Liver (tissue), 9 donors: ENCODE measurements around the gene SLC6A18. TPM values are rescaled to one million over a fixed set of nuclear protein-coding genes. Genes with fewer than 3 reads are reported as not detected.
"Not testable (repeated sequence)": the region's sequence is repeated elsewhere in the genome, so short reads cannot be mapped to it uniquely, and the experiment has no call there.

Experiments used
- DNase-seq: peaks from one replicate; pipeline ENCODE4 v3.0.0-alpha.2; 2017; ENCODE audit warnings: low spot score
- H3K27ac ChIP-seq, 2 donors: one replicate each; pipeline ENCODE4 v1.7.0; 2013; ENCODE audit warnings: inconsistent platforms in 2 of 2, low read length in 2 of 2, control low read depth in 1 of 2, low read depth in 1 of 2, mild to moderate bottlenecking in 1 of 2
- H3K27me3 ChIP-seq, 4 donors: one replicate each; pipeline versions ENCODE4 v1.6.1 to v1.7.0; 2013; ENCODE audit warnings: low read length in 3 of 4, inconsistent platforms in 1 of 4, mild to moderate bottlenecking in 1 of 4, moderate library complexity in 1 of 4; ENCODE audit not compliant: control insufficient read depth in 4 of 4, insufficient read depth in 4 of 4
- H3K36me3 ChIP-seq, 4 donors: one replicate each; pipeline versions ENCODE4 v1.6.1 to v1.7.0; 2013; ENCODE audit warnings: low read length in 3 of 4, mild to moderate bottlenecking in 3 of 4, low read depth in 1 of 4, moderate library complexity in 1 of 4; ENCODE audit not compliant: control insufficient read depth in 4 of 4, insufficient read depth in 3 of 4
- H3K4me1 ChIP-seq, 4 donors: one replicate each; pipeline versions ENCODE4 v1.6.1 to v1.7.0; 2013; ENCODE audit warnings: low read length in 3 of 4, mild to moderate bottlenecking in 3 of 4, moderate library complexity in 1 of 4; ENCODE audit not compliant: control insufficient read depth in 4 of 4, insufficient read depth in 4 of 4
- H3K4me3 ChIP-seq, 3 donors: one replicate each; pipeline versions ENCODE4 v1.6.1 to v1.7.0; 2013; ENCODE audit warnings: low read length in 3 of 3, control low read depth in 1 of 3, low read depth in 1 of 3, mild to moderate bottlenecking in 1 of 3
- H3K9ac ChIP-seq, 2 donors: one replicate each; pipeline ENCODE4 v1.7.0; 2013; ENCODE audit warnings: low read length in 2 of 2, mild to moderate bottlenecking in 2 of 2, moderate library complexity in 2 of 2, control low read depth in 1 of 2, low read depth in 1 of 2
- H3K9me3 ChIP-seq, 4 donors: one replicate each; pipeline versions ENCODE4 v1.6.1 to v1.7.0; 2013; ENCODE audit warnings: low read length in 3 of 4; ENCODE audit not compliant: control insufficient read depth in 4 of 4
- EGR1 ChIP-seq, 2 donors: IDR thresholded peaks; 2 replicates each; pipeline ENCODE4 v1.6.1; 2016 to 2018; ENCODE audit warnings: antibody characterized with exemption in 2 of 2, low read depth in 2 of 2
- FOXA1 ChIP-seq: IDR thresholded peaks from 2 replicates; pipeline ENCODE4 v1.6.1; 2016; ENCODE audit warnings: antibody characterized with exemption
- FOXA2 ChIP-seq: IDR thresholded peaks from 2 replicates; pipeline ENCODE4 v1.6.1; 2016; ENCODE audit warnings: antibody characterized with exemption
- HNF4A ChIP-seq, 2 donors: conservative IDR thresholded peaks; 2 replicates each; pipeline ENCODE4 v1.6.1; 2016; ENCODE audit warnings: antibody characterized with exemption in 2 of 2, mild to moderate bottlenecking in 2 of 2
- HNF4G ChIP-seq: IDR thresholded peaks from 2 replicates; pipeline ENCODE4 v1.6.1; 2016; ENCODE audit warnings: antibody characterized with exemption
- NR2F2 ChIP-seq: IDR thresholded peaks from 2 replicates; pipeline ENCODE4 v1.6.1; 2016; ENCODE audit warnings: antibody characterized with exemption
- RXRA ChIP-seq, 2 donors: IDR thresholded peaks; 2 replicates each; pipeline ENCODE4 v1.6.1; 2017 to 2018; ENCODE audit warnings: antibody characterized with exemption in 2 of 2, mild to moderate bottlenecking in 1 of 2
- SP1 ChIP-seq: IDR thresholded peaks from 2 replicates; pipeline ENCODE4 v1.6.1; 2018; ENCODE audit warnings: antibody characterized with exemption, mild to moderate bottlenecking
- TAF1 ChIP-seq: conservative IDR thresholded peaks from 2 replicates; pipeline ENCODE4 v1.6.1; 2016; ENCODE audit warnings: antibody characterized with exemption, mild to moderate bottlenecking
- YY1 ChIP-seq: IDR thresholded peaks from 2 replicates; pipeline ENCODE4 v1.6.1; 2016; ENCODE audit warnings: antibody characterized with exemption, mild to moderate bottlenecking
- WGBS: extraction: QIAGEN DNeasy Blood & Tissue Kit; methylation state at CpG from one replicate; pipeline ENCODE4 v1.1.7; 2013; 5-methylcytosine and 5-hydroxymethylcytosine counted together
- polyA plus RNA-seq, 2 donors: library from polyadenylated mRNA; stranded (reverse) in 1 of 2; unstranded in 1 of 2; fragments of 200-250 nt in 1 of 2; fragments of >200 nt in 1 of 2; fragmentation: Nextera tagmentation in 1 of 2; extraction: Ambion mirVana in 1 of 2; gene quantifications; one replicate each; pipeline versions ENCODE4 v1.2.1 to v1.2.3, GENCODE V29; 2013 to 2015
- total RNA-seq, 2 donors: library from RNA; depleted of rRNA; stranded (reverse); fragments of >200 nt; gene quantifications; one replicate each; pipeline ENCODE4 v1.2.3, GENCODE V29; 2014
- TF ChIP-seq, protein P1 (sequence below): IDR thresholded peaks from 2 replicates; pipeline ENCODE4 v1.6.1; 2016; ENCODE audit warnings: antibody characterized with exemption
- donor health status: healthy.
- donor health status: healthy.
- donor health status: healthy.
- donor health status: healthy.
- donor health status: healthy.

The SLC6A18 gene
- total and polyA plus RNA-seq, 4 donors: not detected

DNA sequence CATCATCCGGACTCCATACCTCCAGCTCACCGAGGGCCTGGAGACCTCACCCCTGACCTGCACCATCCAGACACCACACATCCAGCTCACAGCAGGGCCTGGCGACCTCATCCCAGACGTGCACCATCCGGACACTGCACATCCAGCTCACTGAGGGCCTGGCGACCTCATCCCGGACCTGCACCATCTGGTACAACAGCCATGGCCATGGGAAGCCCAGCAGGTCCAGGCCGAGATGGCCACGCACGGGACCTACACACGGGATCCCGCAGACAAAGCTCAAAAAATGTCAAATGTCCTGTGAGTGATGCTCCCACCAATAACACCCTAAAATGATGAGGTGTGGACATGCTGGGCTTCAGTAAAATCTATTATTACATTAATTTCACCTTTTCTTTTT is 60.0 kb downstream of the SLC6A18 start:
- TF ChIP-seq RXRA (IDR thresholded peaks at IDR 0.05): no peak
- no peak for TF ChIP-seq FOXA2
- TF ChIP-seq, protein P1, sequence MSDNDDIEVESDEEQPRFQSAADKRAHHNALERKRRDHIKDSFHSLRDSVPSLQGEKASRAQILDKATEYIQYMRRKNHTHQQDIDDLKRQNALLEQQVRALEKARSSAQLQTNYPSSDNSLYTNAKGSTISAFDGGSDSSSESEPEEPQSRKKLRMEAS: no peak
- TF ChIP-seq HNF4G: no peak
- TF ChIP-seq YY1: no peak
- no peak for TF ChIP-seq EGR1 (IDR thresholded peaks at IDR 0.05; ENCODE audit: low read depth in 2 of 2)
- H3K9ac ChIP-seq: no peak overlapping the region
- no peaks in the 10 kb centered on the region for H3K4me1 ChIP-seq
- H3K27ac ChIP-seq: no peak overlapping the region
- DNase-seq: no peak
- no peaks in the 10 kb centered on the region for H3K27me3 ChIP-seq
- H3K4me3 ChIP-seq: no peak overlapping the region
- no peaks in the 10 kb centered on the region for H3K36me3 ChIP-seq
- WGBS: 93% methylated on average over 12 of the region's 12 CpGs
- H3K9me3 ChIP-seq: no peaks in the 10 kb centered on the region

GRCh38 chr5:1285883-1286291 is 60.7 kb downstream of the SLC6A18 start:
- Histone ChIP-seq H3K4me1 (no peaks in the 10 kb centered on the region), H3K4me3 (no peak overlapping the region), H3K27ac (no peak overlapping the region), H3K9me3 (no peaks in the 10 kb centered on the region), H3K36me3 (no peaks in the 10 kb centered on the region), H3K27me3 (no peaks in the 10 kb centered on the region), H3K9ac (no peak overlapping the region)
- DNase-seq: peak; percentile 19
- 94% methylated on average over 25 of the region's 25 CpGs for WGBS
- no peak for TF ChIP-seq SP1
- no peak for TF ChIP-seq FOXA1

DNA sequence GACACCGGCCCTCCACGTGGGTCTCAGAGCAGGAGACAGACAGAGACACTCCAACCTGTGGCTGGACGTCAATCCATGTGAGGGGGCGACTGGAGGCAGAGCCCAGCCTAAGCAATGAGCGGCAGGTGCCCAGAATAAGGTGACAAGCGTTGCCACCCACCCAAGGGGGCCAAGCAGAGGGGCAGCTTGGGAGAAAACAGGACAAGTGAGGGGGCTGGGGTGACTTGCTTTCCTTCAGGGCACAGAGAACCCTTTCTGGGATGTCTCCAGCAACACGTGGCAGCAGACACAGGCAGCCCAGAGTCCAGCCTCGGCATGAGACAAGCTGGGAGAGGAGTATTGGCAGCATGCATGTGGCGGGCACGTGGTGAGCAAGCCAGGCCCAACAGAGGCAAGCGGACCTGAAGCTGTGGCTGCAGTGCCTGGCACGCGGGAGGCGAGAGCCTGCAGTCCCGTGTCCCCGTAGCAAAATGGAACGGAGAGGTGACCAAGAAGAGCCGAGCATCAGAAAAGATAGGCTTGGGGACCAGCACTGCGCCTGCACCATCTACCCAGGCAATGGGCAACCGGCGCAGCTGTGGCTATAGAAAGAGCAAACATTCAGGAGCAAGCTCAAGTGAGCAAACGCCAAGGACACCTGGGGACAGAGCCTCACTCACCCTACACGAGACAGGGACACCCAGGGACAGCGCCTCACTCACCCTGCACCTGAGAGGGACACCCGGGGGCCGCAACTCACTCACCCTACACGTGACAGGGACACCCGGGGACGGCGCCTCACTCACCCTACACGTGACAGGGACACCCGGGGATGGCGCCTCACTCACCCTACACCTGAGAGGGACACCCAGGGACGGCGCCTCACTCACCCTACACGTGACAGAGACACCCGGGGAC is 63.5 kb downstream of the SLC6A18 start:
- H3K27me3 ChIP-seq: no peaks in the 10 kb centered on the region
- TF ChIP-seq TAF1 (no peak), NR2F2 (no peak), HNF4A (conservative IDR thresholded peaks at IDR 0.05) (no peak), RXRA (IDR thresholded peaks at IDR 0.05) (no peak), YY1 (no peak), FOXA1 (no peak), SP1 (no peak)
- no peak overlapping the region for H3K9ac ChIP-seq
- no peak overlapping the region for H3K27ac ChIP-seq
- no peaks in the 10 kb centered on the region for H3K4me1 ChIP-seq
- DNase-seq: no peak
- H3K9me3 ChIP-seq: no peaks in the 10 kb centered on the region
- WGBS: 92% methylated on average over 37 of the region's 37 CpGs
- no peak overlapping the region for H3K4me3 ChIP-seq
- H3K36me3 ChIP-seq: no peaks in the 10 kb centered on the region

- H3K27ac ChIP-seq, H3K4me1 ChIP-seq, H3K9ac ChIP-seq, H3K27me3 ChIP-seq, H3K9me3 ChIP-seq, H3K4me3 ChIP-seq, H3K36me3 ChIP-seq, DNase-seq: not testable (repeated sequence)
- 93% methylated on average over 32 of the region's 32 CpGs for WGBS
Observed at GRCh38 chr5:1289559-1289958, 64.4 kb downstream of the SLC6A18 start.

DNA sequence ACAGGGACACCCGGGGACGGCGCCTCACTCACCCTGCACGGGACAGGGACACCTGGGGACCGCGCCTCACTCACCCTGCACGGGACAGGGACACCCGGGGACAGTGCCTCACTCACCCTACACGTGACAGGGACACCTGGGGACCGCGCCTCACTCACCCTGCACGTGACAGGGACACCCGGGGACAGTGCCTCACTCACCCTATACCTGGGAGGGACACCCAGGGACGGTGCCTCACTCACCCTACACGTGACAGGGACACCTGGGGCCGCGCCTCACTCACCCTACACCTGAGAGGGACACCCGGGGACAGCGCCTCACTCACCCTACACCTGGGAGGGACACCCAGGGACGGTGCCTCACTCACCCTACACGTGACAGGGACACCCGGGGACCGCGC is 65.8 kb downstream of the SLC6A18 start:
- not testable (repeated sequence) for H3K9me3 ChIP-seq, DNase-seq, H3K36me3 ChIP-seq, H3K9ac ChIP-seq, H3K4me3 ChIP-seq, H3K27ac ChIP-seq, H3K4me1 ChIP-seq
- peaks cover 0 to 13% (median 0%) of the 10 kb centered on the region in 4 donors for H3K27me3 ChIP-seq
- whole genome bisulfite sequencing: 75% methylated on average over 24 of the region's 24 CpGs
